ENCODE data around the gene IFT80.

DNA sequence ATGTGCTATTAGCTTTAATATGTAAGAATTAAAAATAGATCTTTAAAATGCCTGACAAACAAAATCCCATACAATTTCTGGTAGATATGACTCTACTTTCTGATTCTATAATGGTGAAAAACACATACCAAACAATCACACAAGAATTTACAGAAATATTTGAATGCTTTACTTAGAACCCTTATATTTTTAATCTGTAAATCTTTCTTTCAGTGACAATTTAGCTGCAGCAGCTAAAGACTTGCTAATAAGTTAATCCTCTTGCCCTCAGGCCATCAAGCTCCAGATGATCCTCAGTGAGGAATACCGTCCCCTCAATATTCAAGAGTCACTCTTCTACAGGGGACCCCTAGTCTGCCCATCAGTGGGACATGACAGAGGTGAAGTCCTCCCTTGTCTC, 118.2 kb downstream of the IFT80 start:
- TF ChIP-seq, protein P1, sequence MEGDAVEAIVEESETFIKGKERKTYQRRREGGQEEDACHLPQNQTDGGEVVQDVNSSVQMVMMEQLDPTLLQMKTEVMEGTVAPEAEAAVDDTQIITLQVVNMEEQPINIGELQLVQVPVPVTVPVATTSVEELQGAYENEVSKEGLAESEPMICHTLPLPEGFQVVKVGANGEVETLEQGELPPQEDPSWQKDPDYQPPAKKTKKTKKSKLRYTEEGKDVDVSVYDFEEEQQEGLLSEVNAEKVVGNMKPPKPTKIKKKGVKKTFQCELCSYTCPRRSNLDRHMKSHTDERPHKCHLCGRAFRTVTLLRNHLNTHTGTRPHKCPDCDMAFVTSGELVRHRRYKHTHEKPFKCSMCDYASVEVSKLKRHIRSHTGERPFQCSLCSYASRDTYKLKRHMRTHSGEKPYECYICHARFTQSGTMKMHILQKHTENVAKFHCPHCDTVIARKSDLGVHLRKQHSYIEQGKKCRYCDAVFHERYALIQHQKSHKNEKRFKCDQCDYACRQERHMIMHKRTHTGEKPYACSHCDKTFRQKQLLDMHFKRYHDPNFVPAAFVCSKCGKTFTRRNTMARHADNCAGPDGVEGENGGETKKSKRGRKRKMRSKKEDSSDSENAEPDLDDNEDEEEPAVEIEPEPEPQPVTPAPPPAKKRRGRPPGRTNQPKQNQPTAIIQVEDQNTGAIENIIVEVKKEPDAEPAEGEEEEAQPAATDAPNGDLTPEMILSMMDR (IDR thresholded peaks at IDR 0.05): no peak
- TF ChIP-seq POLR2AphosphoS5 (IDR thresholded peaks at IDR 0.05) (no peak), POLR2A (IDR thresholded peaks at IDR 0.05) (no peak), EP300 (IDR thresholded peaks at IDR 0.05) (no peak)
